ACC112 (cell line): Measurements from ENCODE around the gene PIK3C3.
"Not testable (repeated sequence)": the region's sequence is repeated elsewhere in the genome, so short reads cannot be mapped to it uniquely, and the experiment has no call there.

Experiments used
- H2AFZ ChIP-seq: fragments of 200-600 bp; sonication (generic); one replicate; pipeline ENCODE4 v1.6.0; 2017; ENCODE audit warnings: antibody characterized with exemption, low read length; ENCODE audit not compliant: unreplicated experiment
- H3K27ac ChIP-seq: fragments of 200-600 bp; sonication (generic); 2 replicates; pipeline ENCODE4 v1.5.1; 2014; ENCODE audit warnings: low read depth, mild to moderate bottlenecking, antibody characterized with exemption, low read length, moderate library complexity
- H3K27me3 ChIP-seq: fragments of 200-600 bp; sonication (generic); 2 replicates; pipeline ENCODE4 v1.6.1; 2014; ENCODE audit warnings: mild to moderate bottlenecking, antibody characterized with exemption, low read length, moderate library complexity, mixed read lengths; ENCODE audit not compliant: insufficient read depth
- H3K36me3 ChIP-seq: fragments of 200-600 bp; sonication (generic); 2 replicates; pipeline ENCODE4 v1.6.1; 2016; ENCODE audit warnings: mild to moderate bottlenecking, antibody characterized with exemption, low read length, moderate library complexity, mixed read lengths; ENCODE audit not compliant: insufficient read depth
- H3K4me1 ChIP-seq: fragments of 200-600 bp; sonication (generic); one replicate; pipeline ENCODE4 v1.6.1; 2016; ENCODE audit warnings: low read length, mixed read lengths; ENCODE audit not compliant: insufficient read depth, unreplicated experiment, control insufficient read depth
- H3K4me3 ChIP-seq: fragments of 200-600 bp; sonication (generic); 2 replicates; pipeline ENCODE4 v1.5.1; 2014; ENCODE audit warnings: mild to moderate bottlenecking, low read depth, low read length
- H3K79me2 ChIP-seq: fragments of 200-600 bp; sonication (generic); one replicate; pipeline ENCODE4 v1.6.0; 2016; ENCODE audit warnings: low read length; ENCODE audit not compliant: control insufficient read depth, unreplicated experiment, insufficient read depth

Gene PIK3C3

DNA sequence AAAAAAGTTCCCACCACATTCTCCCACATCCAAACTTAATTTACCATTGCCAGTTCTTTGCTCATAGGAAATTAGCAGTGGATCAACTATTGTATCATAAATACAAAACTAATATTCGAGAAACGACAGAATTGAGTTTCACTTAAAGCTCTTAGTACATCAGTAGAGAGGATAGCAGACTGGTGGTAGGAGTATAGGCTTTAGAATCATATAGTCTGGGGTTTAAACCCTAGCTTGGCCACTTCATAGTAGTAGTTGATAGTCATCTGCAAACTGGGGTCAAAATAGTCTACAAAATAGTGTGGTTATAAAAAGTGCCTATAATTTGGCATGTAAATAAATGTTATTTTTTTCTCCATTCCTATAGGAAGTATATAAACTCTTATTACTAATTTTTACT, 30.9 kb downstream of the PIK3C3 start:
- Histone ChIP-seq H3K4me3 (no peak overlapping the region), H2AFZ (no peak overlapping the region), H3K36me3 (peaks cover 33% of the 10 kb centered on the region), H3K4me1 (peaks cover 13% of the 10 kb centered on the region), H3K27ac (no peak overlapping the region), H3K79me2 (peaks cover 6% of the 10 kb centered on the region), H3K27me3 (no peaks in the 10 kb centered on the region)

DNA sequence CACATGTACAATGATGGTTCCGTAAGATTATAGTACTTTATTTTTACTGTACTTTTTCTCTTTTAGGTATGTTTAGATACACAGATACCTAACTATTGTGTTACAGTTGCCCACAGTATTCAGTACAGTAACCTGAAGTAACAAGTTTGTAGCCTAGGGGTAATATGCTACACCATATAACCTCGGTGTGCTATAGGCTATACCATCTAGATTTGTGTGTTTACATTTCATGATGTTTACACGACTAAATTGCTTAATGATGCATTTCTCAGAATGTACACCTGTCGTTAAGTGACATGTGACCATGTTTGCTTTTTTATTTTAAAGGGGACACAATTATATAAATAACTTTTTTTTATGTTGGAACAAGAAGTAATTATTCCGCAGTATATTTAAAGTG, 34.5 kb downstream of the PIK3C3 start:
- Histone ChIP-seq H2AFZ (no peak overlapping the region), H3K27me3 (no peaks in the 10 kb centered on the region), H3K36me3 (peaks cover 40% of the 10 kb centered on the region), H3K4me3 (no peak overlapping the region), H3K27ac (no peak overlapping the region), H3K4me1 (peaks cover 9% of the 10 kb centered on the region), H3K79me2 (peaks cover 2% of the 10 kb centered on the region)

DNA sequence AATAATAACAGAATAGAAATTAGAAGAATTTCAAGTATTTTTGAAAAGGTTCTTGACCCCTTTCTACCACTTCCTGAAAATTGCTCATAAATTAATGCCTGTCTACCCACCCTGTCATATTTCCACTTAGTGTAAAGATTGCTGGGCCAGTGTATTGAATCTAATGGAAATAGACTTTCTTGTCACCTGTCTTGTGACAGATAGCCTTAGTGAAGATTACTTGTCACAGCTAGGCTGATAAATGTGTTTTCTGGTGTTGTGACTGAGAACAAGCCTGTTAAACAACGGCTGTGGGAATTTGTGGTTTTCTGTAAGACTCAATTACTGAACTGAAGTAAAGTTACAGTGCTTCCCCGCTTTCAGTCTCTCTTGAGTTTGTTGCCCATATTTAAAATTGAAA, 37.0 kb downstream of the PIK3C3 start:
- H3K4me3 ChIP-seq = no peak overlapping the region
- no peaks in the 10 kb centered on the region for H3K79me2 ChIP-seq
- peaks cover 43% of the 10 kb centered on the region for H3K36me3 ChIP-seq
- no peaks in the 10 kb centered on the region for H3K27me3 ChIP-seq
- no peak overlapping the region for H2AFZ ChIP-seq
- H3K27ac ChIP-seq = no peak overlapping the region
- H3K4me1 ChIP-seq = peaks cover 13% of the 10 kb centered on the region

DNA sequence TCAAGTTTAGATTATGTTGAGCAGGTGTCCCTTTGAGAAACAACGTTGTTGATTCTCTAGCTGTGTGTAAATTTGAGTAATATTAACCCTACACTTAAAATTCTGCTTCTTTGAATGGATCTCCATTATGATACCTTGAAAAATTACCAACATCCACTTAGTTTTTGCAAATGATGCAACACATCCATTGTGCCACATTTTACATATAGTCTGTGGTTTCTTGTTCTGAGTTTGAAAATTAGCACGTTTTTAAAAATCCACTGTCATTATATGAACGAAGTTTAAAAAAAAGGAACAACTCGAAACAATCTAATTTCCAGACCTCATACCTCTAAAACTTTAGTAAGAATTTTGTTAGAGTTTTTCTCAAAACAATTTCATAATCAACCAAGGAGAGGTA, 37.7 kb downstream of the PIK3C3 start:
- Histone ChIP-seq H3K79me2 (no peaks in the 10 kb centered on the region), H3K27me3 (no peaks in the 10 kb centered on the region), H3K4me1 (peaks cover 20% of the 10 kb centered on the region), H3K4me3 (no peak overlapping the region), H3K27ac (no peak overlapping the region), H3K36me3 (peaks cover 46% of the 10 kb centered on the region), H2AFZ (no peak overlapping the region)

DNA sequence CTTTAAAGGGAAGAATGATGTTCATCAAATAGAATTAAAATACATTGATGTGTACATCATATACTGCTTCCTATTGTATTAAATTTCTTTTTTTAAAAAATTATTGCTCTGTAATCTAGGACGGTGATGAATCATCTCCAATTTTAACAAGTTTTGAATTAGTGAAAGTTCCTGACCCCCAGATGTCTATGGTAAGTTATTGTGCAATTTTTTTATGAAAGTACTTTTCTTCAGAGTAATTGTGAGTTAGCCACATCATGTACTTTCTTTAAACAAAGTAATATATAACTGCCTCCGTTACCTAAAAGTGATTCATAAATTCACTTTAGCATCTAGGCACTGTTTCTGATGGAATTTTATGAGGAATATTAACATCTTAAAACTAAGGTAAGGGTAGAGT, 38.1 kb downstream of the PIK3C3 start:
- Histone ChIP-seq H3K27me3 (no peaks in the 10 kb centered on the region), H3K36me3 (peaks cover 45% of the 10 kb centered on the region), H2AFZ (no peak overlapping the region), H3K27ac (no peak overlapping the region), H3K4me3 (no peak overlapping the region), H3K79me2 (no peaks in the 10 kb centered on the region), H3K4me1 (peaks cover 24% of the 10 kb centered on the region)

DNA sequence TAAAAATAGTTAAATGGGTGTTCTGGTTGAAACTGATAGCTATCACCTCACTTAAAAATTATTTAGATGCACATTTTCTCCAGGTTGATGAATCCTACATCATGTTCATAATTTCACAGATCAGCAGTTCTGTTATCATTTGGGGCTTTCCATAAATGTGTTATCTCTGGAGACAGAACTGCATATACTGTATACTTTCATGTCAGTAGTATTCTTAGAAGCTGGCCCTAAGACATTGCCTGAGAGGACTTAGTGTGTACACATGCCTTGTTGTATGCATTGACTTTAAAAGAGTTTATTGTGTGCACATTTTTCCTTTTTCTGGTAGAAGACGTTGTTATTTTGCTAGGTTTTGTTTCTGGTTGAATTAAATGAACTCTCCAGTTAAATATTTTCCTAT, 41.0 kb downstream of the PIK3C3 start:
- peaks cover 57% of the 10 kb centered on the region for H3K36me3 ChIP-seq
- H2AFZ ChIP-seq = no peak overlapping the region
- no peaks in the 10 kb centered on the region for H3K79me2 ChIP-seq
- peaks cover 26% of the 10 kb centered on the region for H3K4me1 ChIP-seq
- H3K27ac ChIP-seq = no peak overlapping the region
- H3K27me3 ChIP-seq = no peaks in the 10 kb centered on the region
- no peak overlapping the region for H3K4me3 ChIP-seq

DNA sequence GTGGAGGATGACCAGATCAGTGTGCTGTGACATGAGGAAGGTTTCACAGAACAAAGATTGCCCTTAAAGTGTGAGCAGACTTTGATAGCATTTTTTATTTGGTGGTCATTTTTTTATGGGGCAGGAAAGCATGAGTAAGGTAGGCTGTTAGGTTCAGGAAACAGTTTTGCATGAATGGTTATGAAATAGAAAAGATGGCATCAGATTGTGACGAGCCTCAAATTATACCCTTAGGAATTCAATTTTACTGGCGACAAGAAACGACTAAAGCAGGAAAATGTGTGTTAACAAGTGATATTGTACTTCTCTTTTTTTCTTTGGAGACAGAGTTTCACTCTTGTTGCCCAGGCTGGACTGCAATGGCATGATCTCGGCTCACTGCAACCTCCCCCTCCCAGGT, 44.7 kb downstream of the PIK3C3 start:
- Histone ChIP-seq H3K4me3 (no peak overlapping the region), H2AFZ (no peak overlapping the region), H3K27ac (no peak overlapping the region), H3K36me3 (peaks cover 67% of the 10 kb centered on the region), H3K27me3 (no peaks in the 10 kb centered on the region), H3K79me2 (no peaks in the 10 kb centered on the region), H3K4me1 (peaks cover 17% of the 10 kb centered on the region)

DNA sequence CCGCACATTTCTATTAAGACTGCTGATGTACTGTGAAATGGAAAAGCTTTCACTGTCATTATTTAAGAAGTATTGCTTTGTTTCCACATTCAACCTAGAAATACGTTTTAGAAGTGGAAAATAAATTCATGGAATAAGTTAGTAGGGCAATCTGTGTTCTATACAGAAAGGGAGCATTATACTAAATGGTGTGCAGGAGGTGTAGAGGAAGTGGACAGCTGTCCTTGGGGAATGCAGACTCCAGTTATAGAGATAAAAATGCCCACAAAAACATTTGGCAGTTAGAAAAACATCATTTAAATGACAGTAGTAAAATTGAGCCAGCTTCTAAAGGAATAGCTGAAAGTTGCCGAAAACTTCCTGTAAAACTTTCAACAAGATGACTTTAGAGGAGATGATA, 46.8 kb downstream of the PIK3C3 start:
- Histone ChIP-seq H3K36me3 (peaks cover 65% of the 10 kb centered on the region), H3K27ac (no peak overlapping the region), H3K4me3 (no peak overlapping the region), H3K27me3 (no peaks in the 10 kb centered on the region), H3K4me1 (peaks cover 23% of the 10 kb centered on the region), H2AFZ (no peak overlapping the region), H3K79me2 (no peaks in the 10 kb centered on the region)

DNA sequence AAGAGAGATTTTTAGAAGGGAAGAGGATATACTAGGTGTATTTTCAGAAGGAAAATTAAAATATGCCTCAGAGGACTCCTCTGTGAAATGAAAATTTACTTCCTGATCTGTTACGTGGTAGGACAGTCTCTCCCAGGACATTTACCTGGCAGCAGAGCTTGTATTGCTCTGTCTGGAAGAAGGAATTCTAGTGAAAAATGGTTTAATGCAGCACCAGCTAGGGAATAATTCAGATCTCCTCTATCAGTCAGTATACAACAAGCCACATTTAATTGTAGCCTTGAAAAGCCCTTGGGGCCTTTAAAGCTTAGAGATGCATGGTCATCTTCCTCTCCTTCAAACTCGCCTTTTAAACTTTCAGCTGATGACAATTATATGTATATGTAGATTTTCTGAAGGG, 49.6 kb downstream of the PIK3C3 start:
- peaks cover 55% of the 10 kb centered on the region for H3K36me3 ChIP-seq
- H3K27me3 ChIP-seq = no peaks in the 10 kb centered on the region
- H3K79me2 ChIP-seq = no peaks in the 10 kb centered on the region
- no peak overlapping the region for H2AFZ ChIP-seq
- H3K4me1 ChIP-seq = peaks cover 8% of the 10 kb centered on the region
- H3K4me3 ChIP-seq = no peak overlapping the region
- H3K27ac ChIP-seq = no peak overlapping the region

DNA sequence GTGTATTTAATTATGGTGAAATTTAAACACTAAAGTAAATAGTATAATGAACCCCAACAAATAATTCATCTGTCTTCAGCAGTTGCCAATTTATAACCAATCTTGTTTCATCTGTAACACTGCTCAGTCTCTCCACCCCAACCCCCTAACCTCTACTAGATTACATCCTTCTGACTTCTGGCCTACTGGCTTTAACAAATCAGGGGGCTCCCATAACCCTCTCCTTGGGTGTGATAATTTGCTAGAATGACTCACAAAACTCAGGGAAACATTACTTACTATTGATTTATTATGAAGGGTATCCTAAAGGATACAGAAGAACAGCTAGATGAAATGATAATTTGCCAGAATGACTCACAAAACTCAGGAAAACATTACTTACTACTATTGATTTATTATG, 50.7 kb downstream of the PIK3C3 start:
- peaks cover 48% of the 10 kb centered on the region for H3K36me3 ChIP-seq
- H3K79me2 ChIP-seq = no peaks in the 10 kb centered on the region
- peaks cover 8% of the 10 kb centered on the region for H3K4me1 ChIP-seq
- H3K27me3 ChIP-seq = no peaks in the 10 kb centered on the region
- no peak overlapping the region for H3K27ac ChIP-seq
- H3K4me3 ChIP-seq = no peak overlapping the region
- H2AFZ ChIP-seq = no peak overlapping the region

DNA sequence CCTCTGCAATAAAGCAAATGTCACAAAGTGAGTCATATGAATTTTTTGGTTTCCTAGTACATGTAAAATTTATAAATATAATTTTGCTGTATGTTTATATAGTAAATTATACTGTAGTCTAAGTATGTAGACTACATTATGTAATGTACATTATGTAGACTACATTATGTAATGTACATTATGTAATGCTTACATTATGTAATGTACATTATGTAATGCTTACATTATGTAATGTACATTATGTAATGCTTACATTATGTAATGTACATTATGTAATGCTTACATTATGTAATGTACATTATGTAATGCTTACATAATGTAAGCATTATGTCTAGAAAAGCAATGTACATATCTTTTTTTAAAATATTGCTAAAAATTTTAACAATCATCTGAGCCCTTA, 54.4 kb downstream of the PIK3C3 start:
- not testable (repeated sequence) for H2AFZ ChIP-seq, H3K4me1 ChIP-seq, H3K4me3 ChIP-seq, H3K27ac ChIP-seq, H3K27me3 ChIP-seq, H3K79me2 ChIP-seq
- H3K36me3 ChIP-seq = peaks cover 37% of the 10 kb centered on the region

DNA sequence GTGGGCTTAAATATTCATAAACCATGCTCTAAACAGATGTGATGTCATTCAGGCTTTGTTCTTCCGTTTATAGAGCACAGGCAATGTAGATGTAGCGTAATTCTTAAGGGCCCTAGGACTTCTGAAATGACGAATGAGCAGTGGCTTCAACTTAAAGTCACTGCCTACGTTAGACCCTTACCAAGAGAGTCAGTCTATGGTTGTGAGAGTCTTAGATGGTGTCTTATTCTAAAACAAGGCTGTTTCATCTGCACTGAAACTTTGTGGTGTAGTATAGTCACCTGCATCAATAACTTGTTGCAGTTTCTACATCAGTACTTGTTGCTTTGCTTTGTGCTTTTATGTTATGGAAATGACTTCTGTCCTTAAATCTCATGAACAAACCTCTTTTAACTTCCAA, 56.0 kb downstream of the PIK3C3 start:
- no peaks in the 10 kb centered on the region for H3K27me3 ChIP-seq
- no peak overlapping the region for H3K4me3 ChIP-seq
- no peak overlapping the region for H2AFZ ChIP-seq
- H3K36me3 ChIP-seq = peaks cover 37% of the 10 kb centered on the region
- H3K79me2 ChIP-seq = no peaks in the 10 kb centered on the region
- no peak overlapping the region for H3K27ac ChIP-seq
- H3K4me1 ChIP-seq = peaks cover 4% of the 10 kb centered on the region
